Jurkat, Clone E6-1 (cell line): ENCODE data around the gene ARX. TPM values are rescaled to one million over a fixed set of nuclear protein-coding genes. Genes with fewer than 3 reads are reported as not detected.

Experiments used
- DNase-seq: peaks from one replicate; pipeline ENCODE4 v3.0.0-alpha.2; 2011; ENCODE audit warnings: low read depth, low spot score
- H3K4me3 ChIP-seq: 2 replicates; pipeline ENCODE4 v1.5.1; 2011; ENCODE audit warnings: mild to moderate bottlenecking, low read length, control low read depth, moderate library complexity
- polyA plus RNA-seq: library from polyadenylated mRNA; unstranded; fragments of >200 nt; gene quantifications from one replicate; pipeline ENCODE4 v1.2.1, GENCODE V29; 2012; ENCODE audit warnings: missing spikeins; ENCODE audit not compliant: insufficient read length, insufficient read depth

Gene ARX
- polyA plus RNA-seq = not detected

- no peak for DNase-seq
These were observed at the start of gene ARX for GRCh38 chrX:25015486-25016360. Gene ARX (minus strand): TSS chrX:25015965. CDS start chrX:25015737, 228 bp downstream.

DNA sequence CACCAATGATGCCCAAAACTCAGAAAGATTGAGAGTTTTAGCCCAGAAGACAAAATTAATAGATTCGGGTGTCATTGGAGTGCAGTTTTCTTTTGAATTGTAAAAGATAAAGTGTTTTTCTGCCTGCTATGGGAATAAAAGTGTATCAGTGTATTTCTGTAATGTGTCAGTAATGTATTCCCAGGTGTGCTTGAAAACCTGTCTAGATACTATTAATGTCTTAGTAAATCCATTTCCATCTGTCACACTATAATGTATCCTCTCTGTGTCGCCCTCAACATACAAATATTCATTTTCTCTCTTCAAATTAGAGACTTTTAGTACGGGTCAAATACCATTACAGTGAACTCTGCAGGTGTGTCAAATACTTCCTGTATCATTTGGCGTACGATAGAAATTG, 43.5 kb upstream of the ARX start:
- H3K4me3 ChIP-seq = no peak overlapping the region

More at GRCh38 chrX:25015486-25016360, at the start of gene ARX:
- H3K4me3 ChIP-seq = no peak within 1 kb of the TSS

DNA sequence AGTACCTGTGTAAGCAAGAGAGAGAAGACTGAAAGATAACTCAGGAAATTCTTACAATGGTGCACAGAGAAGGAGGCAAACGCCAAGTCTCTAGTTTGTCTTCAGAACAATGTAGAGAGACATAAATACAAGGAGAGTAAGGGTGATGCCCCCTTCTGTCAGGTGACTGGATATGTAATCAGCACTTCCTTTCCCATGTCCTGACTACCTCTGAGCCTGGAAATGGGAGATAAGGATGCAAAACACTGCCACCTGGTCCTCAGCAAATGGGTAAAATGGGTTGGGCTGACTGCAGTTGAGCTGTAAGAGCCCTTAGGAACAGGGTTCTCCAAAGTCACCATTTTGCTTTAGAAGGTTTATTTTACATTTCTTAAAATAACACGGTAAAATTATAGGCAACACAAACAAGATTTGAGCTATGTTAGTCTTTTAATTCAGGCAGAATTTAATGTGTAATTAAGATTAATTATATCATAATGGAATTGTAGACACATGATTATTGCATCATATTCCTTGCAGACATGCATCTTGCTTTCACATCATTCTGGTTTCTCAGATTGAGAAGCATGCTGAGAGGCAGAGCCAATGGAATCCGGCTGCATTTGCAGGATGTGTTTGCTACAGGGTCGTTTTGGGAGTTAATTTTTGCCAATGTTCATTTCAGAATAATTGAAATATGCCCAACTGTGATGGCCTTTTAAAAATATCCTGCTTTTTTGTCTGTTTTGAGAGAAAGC, 37.2 kb upstream of the ARX start:
- H3K4me3 ChIP-seq = no peak overlapping the region
- no peak for DNase-seq

More for the DNA sequence above, 43.5 kb upstream of the ARX start:
- no peak for DNase-seq

GRCh38 chrX:25049971-25050370, 34.2 kb upstream of the ARX start:
- no peak for DNase-seq
- H3K4me3 ChIP-seq = no peak overlapping the region

DNA sequence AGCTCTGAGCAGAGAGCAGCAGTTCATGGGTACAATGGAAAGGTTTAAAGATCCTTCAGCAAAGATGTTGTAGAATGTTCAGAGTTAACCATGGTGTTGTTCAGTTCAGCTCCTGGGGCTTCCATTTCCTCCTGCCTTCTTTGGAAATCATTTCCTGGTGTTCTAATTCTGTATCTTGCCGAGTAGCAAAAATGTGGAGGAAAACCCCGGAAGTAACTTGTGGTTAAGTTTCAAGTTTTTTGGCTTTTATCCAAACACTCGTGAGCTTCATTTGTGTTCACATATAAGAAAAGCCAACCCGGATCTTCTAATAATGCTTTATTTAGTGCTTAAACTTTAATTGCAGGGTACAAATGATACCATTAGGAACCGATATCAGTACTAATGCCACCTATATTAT, 33.6 kb upstream of the ARX start:
- DNase-seq = peak; percentile 64
- H3K4me3 ChIP-seq = no peak overlapping the region

- no peak for DNase-seq
- H3K4me3 ChIP-seq = no peak overlapping the region
These were observed 32.4 kb upstream of the ARX start for GRCh38 chrX:25048178-25048577.

DNA sequence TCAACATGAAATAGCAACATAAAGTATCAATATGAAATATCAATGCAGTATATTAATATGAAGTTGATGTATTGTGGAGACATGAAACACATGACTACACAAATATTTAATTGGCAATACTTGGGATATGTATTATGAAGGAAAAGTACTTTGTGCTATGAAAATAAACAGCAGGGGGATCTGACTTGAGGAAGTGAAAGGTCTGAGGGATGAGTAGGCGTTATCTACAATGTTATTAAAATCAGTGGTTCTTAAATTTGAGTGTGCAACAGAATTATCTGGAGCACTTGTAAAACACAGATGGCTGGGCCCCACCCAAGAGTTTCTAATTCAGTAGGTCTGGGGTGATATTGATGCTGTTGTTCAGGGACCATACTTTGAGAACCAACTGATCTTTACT, 27.4 kb upstream of the ARX start:
- DNase-seq = no peak
- no peak overlapping the region for H3K4me3 ChIP-seq

- no peak for DNase-seq
These were observed 23.3 kb upstream of the ARX start for GRCh38 chrX:25039036-25039435.

GRCh38 chrX:25034889-25035288, 19.1 kb upstream of the ARX start:
- H3K4me3 ChIP-seq = no peak overlapping the region
- no peak for DNase-seq

More at GRCh38 chrX:25039036-25039435, 23.3 kb upstream of the ARX start:
- H3K4me3 ChIP-seq = no peak overlapping the region

DNA sequence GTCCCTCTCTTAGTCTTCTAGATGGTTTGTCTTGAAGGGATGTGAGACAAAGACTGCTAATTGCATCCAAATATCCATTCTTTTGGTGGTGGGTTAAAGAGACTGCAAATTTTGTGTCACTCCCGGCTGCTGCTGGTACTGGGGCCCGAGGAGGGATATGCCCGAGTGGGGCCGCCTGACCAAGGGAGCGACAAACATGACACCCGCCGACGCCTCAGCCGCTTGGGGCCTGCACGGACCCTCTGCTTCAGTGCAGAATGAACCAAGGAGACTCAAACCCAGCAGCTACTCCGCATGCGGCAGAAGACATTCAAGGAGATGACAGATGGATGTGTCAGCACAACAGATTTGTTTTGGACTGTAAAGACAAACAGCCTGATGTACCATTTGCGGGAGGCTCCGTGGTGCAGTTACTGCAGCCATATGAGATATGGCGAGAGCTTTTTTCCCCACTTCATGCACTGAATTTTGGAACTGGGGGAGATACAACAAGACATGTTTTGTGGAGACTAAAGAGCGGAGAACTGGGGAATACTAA, 13.6 kb upstream of the ARX start:
- no peak for DNase-seq
- no peak overlapping the region for H3K4me3 ChIP-seq

DNA sequence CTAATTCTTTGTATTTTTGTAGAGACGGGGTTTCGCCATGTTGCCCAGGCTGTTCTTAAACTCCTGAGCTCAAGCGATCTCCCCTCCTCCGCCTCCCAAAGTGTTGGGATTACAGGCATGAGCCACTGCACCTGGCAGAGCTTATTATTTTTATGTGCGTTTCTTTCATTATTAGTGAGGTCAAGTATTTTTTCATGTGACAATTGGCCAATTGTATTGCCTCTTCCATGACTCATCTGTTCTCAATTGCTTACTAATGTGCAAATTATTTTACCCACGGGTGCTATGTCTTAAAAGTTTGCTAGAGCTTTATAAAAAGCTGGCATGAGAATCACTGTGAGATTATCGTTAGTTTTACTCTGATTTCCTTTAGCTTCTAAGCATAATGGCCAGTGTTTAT, 13.0 kb upstream of the ARX start:
- no peak for DNase-seq
- H3K4me3 ChIP-seq = no peak overlapping the region

GRCh38 chrX:25026576-25026975, 10.8 kb upstream of the ARX start:
- DNase-seq = no peak
- H3K4me3 ChIP-seq = no peak overlapping the region

GRCh38 chrX:25025615-25026014, 9.8 kb upstream of the ARX start:
- DNase-seq = no peak
- H3K4me3 ChIP-seq = no peak overlapping the region

- no peak for DNase-seq
- no peak overlapping the region for H3K4me3 ChIP-seq
These were observed 8.1 kb upstream of the ARX start for GRCh38 chrX:25023908-25024307.

DNA sequence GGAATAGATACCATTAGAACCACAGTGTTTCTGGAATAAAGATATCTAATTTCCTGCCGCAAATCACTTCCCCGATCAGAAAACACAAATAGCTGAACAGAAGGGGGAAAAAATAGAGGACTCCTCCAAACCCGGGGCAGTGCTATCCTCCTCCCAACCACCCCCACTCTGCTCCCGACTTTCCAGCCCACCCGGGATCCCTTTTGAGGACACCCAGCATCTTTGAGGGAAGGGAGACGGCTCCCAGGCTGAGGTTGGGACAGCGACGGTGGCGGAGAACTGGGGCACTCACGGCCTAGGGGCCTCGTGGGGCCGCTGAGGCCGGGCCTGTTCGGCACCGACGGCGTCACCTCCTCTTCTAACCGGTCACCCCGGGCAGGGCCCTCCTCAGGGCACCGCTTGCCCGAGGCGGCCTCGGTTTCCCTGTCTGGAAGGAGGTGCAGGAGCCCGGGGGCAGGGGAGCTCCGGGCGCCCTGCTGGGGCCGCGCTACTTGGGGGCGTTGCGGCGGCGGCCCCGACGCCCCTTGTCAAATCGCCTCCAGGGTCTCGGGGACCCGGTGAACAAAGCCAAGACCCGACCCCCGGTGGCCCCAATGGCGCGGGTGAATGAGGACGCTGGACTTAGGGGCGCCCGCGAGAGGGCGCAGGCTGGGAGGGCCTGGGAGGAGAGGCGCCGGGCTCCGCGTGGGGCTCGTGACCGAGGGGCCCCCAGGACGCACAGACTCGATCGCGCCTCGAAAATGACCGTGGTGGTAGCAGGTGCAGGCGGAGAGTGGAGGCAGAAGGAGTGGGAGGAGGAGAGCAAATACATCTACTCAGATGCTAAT, 6.9 kb upstream of the ARX start:
- no peak overlapping the region for H3K4me3 ChIP-seq
- DNase-seq = no peak

- DNase-seq = no peak
- H3K4me3 ChIP-seq = no peak overlapping the region; the same call in 1 of the 2 replicates
These were observed 5.2 kb upstream of the ARX start for GRCh38 chrX:25020905-25021449.

DNA sequence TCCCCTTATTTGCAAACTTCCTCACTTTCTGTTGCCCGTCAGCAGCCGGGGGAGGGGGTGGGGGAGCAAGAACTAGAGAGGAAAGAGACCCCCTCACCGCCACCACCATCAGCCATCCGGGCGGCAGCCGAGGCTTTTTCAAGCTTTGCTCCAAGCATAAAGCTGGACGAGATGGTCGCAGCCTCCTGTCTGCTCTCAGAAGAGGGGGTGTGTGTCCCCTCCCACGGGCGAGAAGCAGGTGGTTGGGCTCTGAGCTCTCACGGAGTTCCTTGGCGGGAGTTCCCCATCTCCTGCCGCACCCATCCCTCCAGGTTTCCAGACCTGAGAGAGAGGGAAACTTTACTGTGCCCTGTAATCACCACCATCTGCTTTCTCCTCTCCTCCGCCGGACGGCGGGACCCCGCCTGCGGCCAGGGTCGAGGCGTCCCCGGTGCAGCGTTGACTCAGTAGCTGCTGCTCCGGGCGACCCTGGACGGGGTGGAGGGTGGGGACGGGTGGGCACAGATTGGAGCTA, 4.7 kb upstream of the ARX start:
- no peak for DNase-seq
- H3K4me3 ChIP-seq = no peak overlapping the region; the same call in 1 of the 2 replicates

DNA sequence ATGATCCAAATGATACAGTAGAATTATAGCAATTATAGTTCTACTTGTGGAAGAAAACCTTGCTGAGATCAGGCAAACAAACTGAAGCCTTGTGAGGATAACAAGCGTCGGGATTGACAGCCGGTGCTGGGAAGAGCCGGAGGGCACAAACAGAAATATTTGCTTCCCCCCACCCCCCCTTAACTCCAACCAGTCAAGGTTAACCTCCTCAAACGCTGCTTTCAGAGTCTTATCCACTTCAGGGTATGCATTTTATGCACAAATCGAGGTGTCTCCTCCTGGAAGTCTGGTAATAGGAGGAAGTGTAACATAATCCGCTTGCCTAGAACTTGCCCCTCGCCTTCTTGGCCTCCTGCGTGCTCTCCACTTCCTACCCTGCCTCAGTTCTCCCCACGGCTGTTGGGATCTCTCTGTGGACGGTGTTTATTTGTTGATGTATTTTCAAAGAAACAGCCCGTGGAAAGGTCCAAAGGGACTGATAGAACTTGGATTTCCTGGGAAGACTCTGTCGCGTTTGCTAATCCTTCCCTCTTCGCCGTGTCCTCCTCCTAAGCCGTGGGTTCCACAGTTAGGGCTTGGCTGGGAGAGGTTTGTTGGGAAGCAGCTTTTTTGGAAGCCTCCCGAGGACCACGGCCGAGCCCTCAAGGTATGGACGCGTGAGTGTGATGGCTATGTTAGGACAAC, 4.1 kb upstream of the ARX start:
- no peak for DNase-seq
- no peak overlapping the region for H3K4me3 ChIP-seq
